ENCODE data around the gene PDE5A. TPM values are rescaled to one million over a fixed set of nuclear protein-coding genes. Genes with fewer than 3 reads are reported as not detected.
"Not testable (repeated sequence)": the region's sequence is repeated elsewhere in the genome, so short reads cannot be mapped to it uniquely, and the experiment has no call there.

Gene PDE5A
- total RNA-seq = 1 to 10 TPM; 7.6 to 8.9 TPM
- long read RNA-seq, partial matches to known transcripts = 0 of 1 reads
- long read RNA-seq, other reads (novel, unspliced or antisense) = 1 of 1 reads

DNA sequence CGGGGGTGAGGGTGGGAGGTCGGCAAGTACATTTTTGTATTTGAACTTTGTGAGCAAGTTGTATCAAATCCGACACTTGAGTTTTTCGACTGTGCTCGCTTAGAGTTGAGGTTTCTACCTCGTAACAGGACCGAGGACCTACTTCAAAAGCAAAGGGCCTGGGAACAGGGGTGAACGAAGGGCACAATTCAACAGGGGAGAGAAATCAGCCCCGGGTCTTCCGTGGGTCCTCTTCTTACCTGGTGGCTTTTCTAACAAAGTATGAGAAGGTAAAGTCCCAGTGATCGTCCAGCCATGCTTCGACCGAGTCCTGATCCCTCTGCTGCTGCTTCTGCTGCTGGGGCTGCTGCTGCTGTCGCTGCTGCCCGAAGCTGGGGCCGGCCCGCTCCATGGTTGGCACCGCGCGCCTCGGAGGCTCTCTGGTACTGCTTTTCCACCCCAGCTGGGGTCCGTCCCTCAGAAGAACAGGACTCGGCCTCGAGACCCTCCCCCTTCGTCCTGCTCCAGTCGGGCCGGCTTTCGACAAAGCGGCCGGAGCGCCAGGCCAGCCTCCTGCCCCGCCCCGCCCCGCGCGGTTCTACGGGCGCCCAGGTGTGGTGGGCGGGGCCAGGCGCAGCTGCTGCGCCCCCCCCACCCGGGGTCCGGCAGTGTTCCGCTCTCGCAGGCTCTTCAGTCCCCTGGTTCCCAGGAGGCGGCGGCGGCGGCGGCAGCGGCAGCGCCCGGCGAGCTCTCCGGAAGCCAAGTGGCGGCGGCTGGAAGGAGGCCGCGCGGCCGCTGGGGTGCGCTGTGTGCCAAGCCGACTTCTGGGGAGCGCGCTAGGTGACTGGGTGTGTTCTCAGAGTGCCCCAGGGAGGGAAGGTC, at the start of gene PDE5A:
Gene PDE5A, minus strand, starts transcription at position 524 of the 861 bp plus-strand sequence. Its CDS starts 133 bp downstream, at position 391.
- intact Hi-C loops (cut with DNase I) = loop anchor here in 1 of 2 donors (2.0 kb wide), 1 partner anchor 422 kb away; no protein-coding TSS in a partner anchor
- ATAC-seq (peak; percentile 85 to 91), DNase-seq (peak; percentile 79)

GRCh38 chr4:119676101-119676500, 47.5 kb upstream of the PDE5A start:
- intact Hi-C loops (cut with DNase I) = no loop called here
- DNase-seq (no peak), ATAC-seq (no peak)

- ATAC-seq = no peak
- DNase-seq = no peak
- intact Hi-C loops (cut with DNase I) = no loop called here
These were observed 46.8 kb upstream of the PDE5A start for GRCh38 chr4:119675391-119675790.

DNA sequence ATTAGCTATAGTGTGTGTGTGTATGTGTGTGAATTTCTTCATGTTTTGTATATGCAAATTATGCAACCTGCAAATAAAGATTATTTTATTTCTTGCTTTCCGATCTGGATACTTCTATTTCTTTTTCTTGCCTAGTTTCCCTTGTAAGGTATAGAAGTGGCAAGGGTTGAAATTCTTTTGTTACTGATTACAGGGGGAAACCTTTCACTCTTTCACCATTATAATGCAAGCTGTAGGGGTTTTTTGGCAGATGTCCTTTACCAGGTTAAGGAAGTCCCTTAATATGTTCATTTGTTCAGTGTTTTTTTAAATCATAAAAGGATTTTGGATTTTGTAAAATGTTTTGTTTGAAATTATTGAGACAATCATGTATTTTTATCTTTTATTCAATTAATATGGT, 44.3 kb upstream of the PDE5A start:
- DNase-seq (no peak), ATAC-seq (no peak)
- intact Hi-C loops (cut with DNase I) = no loop called here

GRCh38 chr4:119672086-119672485, 43.5 kb upstream of the PDE5A start:
- DNase-seq (no peak), ATAC-seq (no peak)
- intact Hi-C loops (cut with DNase I) = no loop called here

GRCh38 chr4:119671205-119671604, 42.6 kb upstream of the PDE5A start:
- ATAC-seq (no peak), DNase-seq (no peak)
- intact Hi-C loops (cut with DNase I) = no loop called here

DNA sequence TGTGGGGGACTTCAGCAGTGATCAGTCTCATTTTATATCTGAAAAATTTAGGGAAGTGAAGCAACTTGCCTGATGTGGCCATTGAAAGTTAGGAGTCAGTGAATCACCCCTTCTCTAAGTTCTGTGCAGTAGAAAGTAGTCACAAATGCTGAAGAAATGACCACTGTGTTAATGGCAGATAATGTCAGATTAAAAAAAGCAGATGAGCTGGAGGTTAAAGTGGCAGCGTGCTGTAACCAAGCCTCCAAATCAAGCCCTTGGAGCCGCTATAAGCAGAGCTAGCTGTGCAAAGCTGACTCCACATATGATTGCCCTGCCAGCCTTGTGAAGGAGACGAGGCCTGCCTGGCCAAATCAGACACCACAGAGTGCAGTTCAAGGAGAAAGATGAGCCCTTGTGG, 39.2 kb upstream of the PDE5A start:
- intact Hi-C loops (cut with DNase I) = no loop called here
- ATAC-seq (no peak), DNase-seq (no peak)

DNA sequence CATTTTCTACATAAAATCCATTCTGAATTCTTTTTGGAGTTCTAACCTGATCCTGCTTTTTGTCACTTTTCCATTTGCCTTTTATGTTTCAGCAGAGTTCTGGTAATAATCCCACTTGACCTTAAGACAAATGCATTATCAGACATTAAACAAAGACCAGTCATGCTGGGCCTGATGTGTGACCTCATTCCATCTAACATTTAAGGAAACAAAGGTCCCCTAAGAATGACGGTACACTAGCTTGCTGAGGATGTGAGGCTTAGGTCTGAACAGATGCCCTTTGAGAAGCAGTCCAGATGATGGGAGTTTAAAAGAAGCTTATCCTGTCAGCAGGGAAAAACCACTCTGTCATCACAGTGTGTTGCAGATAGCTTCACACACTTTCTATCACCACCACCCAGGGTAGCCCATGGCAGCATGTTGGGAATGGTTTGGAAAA, 38.1 kb upstream of the PDE5A start:
- ATAC-seq = no peak
- no peak for DNase-seq
- intact Hi-C loops (cut with DNase I) = no loop called here

GRCh38 chr4:119665752-119666151, 37.1 kb upstream of the PDE5A start:
- intact Hi-C loops (cut with DNase I) = no loop called here
- DNase-seq = no peak
- no peak for ATAC-seq

- ATAC-seq (no peak), DNase-seq (no peak)
- intact Hi-C loops (cut with DNase I) = no loop called here
These were observed 35.7 kb upstream of the PDE5A start for GRCh38 chr4:119664168-119664907.

- ATAC-seq (no peak), DNase-seq (no peak)
- intact Hi-C loops (cut with DNase I) = no loop called here
These were observed 34.7 kb upstream of the PDE5A start for GRCh38 chr4:119663160-119663788.

DNA sequence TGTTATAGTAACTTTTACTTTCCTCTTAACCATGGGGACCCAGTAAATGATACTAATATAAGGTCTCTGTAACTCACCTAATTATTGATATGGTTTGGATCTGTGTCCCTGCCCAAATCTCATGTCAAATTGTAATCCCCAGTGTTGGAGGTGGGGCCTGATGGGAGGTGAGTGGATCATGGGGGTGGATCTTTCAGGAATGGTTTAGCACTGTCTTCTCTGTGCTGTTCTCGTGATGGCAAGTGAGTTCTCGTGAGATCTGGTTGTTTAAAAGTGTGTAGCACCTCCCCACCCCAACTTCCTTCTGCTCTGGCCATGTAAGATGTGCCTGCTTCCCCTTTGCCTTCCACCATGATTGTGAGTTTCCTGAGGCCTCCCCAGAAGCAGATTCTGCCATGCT, 34.0 kb upstream of the PDE5A start:
- ATAC-seq; intact Hi-C loops (cut with DNase I): not testable (repeated sequence)

GRCh38 chr4:119661231-119661630, 32.6 kb upstream of the PDE5A start:
- intact Hi-C loops (cut with DNase I) = no loop called here
- ATAC-seq = no peak
- DNase-seq = no peak

More for the DNA sequence above, 34.0 kb upstream of the PDE5A start:
- not testable (repeated sequence) for DNase-seq

GRCh38 chr4:119659576-119659975, 31.0 kb upstream of the PDE5A start:
- no peak for DNase-seq
- intact Hi-C loops (cut with DNase I) = no loop called here

DNA sequence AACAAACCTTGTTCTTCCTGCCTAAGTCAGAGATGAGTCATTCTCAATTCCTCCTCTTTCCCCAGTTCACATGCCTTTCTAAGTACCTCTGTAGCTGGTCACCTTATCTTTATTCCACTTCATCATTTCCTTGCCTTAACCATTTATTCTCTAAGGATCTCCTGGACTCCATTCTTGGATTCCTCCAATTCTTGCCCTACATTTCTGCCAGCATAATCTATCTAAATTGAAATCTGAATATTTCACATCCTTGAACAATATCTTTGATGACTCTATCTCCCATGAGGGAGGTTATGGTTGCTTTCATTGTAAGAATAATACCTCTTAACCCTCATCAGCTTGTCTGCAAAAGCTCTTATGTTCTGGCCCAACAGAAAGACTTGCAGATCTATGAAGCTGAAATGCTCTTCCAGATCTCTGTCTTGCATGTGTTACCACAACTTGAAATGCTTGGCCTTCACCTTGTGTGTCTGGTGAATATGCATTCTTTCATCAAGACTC, 28.6 kb upstream of the PDE5A start:
- ATAC-seq (peak in 1 of 2 donors; percentile 70), DNase-seq (no peak)
- intact Hi-C loops (cut with DNase I) = no loop called here

More at GRCh38 chr4:119659576-119659975, 31.0 kb upstream of the PDE5A start:
- ATAC-seq = no peak

DNA sequence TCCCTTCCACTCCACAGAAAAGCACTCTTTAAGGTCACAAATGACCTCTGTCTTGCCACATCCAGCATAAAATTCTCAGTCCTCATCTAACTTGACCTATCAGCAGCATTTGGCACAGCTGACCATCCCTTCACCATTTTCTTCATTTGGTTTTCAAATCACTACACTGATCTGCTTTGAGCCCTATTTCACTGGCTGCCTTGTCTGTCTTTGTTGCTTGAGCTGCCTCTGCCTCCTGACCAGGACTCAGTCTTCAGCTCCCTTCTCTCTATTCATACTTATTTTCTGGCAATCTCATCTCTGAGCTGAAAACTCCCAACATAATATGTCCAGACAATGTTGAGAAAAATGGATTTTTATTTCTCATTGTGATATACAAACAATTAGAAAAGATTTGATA, 27.7 kb upstream of the PDE5A start:
- DNase-seq = no peak
- intact Hi-C loops (cut with DNase I) = no loop called here
- ATAC-seq = no peak

DNA sequence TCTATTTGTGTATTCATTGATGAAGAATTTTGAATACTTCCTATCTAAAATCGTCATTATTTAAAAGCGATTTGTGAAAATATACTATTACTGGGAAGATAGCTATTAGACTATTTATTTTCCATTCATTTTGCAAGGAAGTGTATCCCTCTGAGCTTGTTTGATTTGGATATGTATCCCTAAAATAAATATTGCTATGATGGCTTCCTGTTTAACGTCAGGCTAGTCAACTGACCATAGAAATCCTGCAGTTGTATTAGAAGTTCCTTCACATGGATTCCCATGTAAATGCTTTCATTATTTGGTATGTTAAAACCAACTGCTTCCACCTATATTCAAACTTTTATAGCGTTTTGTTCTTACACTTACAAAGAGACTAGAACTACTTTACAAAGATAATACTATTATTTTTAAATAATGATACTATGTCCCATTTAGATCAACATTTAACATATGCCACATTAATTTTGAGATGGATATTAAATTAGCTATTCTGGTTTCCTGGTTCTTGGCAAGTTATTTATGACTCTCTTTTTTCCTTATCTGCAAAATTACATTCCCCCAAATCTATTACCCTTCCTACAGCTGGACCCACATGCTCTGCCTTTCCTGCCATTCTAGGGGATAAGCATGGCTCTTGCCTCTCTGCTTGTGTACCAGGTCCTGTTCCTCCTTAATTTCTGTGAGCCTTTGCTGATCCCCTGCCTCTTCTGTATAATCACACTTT, 26.7 kb upstream of the PDE5A start:
- intact Hi-C loops (cut with DNase I) = no loop called here
- ATAC-seq (no peak), DNase-seq (no peak)

- intact Hi-C loops (cut with DNase I) = no loop called here
- ATAC-seq (no peak), DNase-seq (no peak)
These were observed 25.4 kb upstream of the PDE5A start for GRCh38 chr4:119653990-119654389.

DNA sequence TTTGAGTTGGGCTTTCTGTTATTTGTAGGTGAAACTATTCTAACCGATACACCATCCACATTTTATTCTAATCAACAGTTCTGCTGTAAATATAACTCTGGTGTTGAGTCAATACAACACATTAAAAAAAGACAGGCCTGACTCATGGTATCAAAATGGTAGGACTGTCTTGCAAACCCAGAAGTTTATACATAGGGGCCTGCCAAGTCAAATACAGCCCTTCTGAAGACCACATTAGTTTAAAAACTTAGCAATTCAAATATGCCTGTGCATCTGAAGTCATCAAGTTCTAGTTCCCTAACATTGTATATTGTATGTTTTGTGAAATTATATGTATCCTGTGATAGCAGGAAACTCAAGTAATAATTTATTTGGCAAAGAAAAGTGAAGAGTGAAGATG, 24.4 kb upstream of the PDE5A start:
- ATAC-seq = peak in 1 of 2 donors; percentile 25
- intact Hi-C loops (cut with DNase I) = no loop called here
- no peak for DNase-seq
